CD4-positive, alpha-beta T cell treated with Interferon gamma for 1 hour (primary cell): ENCODE measurements around the gene TNNT1.
"Not testable (repeated sequence)": the region's sequence is repeated elsewhere in the genome, so short reads cannot be mapped to it uniquely, and the experiment has no call there.

Experiments used
- DNase-seq: peaks from one replicate; pipeline ENCODE4 v3.0.0-alpha.2; 2020

The TNNT1 gene

GRCh38 chr19:55166530-55167268, 17.7 kb upstream of the TNNT1 start, which contains the start of gene DNAAF3:
Gene DNAAF3, minus strand, starts transcription at chr19:55166613. Its CDS starts 200 bp downstream, at chr19:55166413.
- DNase-seq, result peak; percentile 85

- DNase-seq, result peak; percentile 64
Measured at GRCh38 chr19:55165952-55166529, 17.0 kb upstream of the TNNT1 start.

- no peak for DNase-seq
Measured at GRCh38 chr19:55161571-55162322, 12.7 kb upstream of the TNNT1 start.

GRCh38 chr19:55160986-55161365, 12.0 kb upstream of the TNNT1 start:
- DNase-seq, result no peak

- peak; percentile 87 for DNase-seq
Measured at GRCh38 chr19:55160128-55160985, 11.4 kb upstream of the TNNT1 start.

DNA sequence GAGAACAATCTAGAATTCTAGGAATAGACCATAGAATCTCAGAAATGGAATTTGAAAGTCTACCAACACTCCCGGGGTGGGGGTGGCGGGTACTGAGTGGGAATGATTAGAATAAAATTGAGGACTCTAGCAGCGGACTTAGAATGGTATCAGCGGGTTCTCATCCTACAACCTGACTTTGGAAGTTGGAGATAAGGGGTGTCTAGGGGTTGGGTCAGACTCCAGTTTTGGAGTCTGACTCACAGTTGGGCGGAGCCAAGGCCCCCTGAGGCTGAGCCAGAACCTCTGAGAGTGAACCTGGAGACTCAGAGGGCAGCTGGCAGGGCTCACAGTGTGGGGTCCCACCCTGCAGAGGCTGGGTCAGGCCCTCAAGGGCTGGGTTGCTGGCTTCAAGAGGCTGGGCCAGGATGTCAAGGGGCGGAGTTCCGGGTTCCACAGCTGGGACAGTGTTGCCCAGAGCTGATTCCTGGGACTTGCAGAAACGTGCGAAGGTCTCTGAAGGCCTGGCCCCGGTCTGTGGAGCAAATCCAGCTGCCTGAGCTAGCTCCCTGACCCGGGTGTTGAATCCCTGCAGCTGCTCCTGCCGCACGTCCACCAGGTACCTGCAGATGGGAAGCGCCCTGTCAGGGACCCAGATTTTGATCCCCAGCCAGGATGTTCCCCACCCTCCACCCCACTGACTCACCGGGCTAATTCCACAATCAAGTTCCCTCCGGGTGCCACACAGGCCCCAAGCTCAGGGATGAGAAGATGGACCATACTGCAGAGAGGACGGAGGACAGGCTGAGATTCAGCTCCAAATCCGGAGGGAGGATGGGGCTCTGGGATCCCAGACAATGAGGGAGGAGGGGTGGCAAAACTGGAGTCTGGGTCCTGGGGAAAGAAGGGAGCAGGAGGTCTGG, 10.1 kb upstream of the TNNT1 start:
- no peak for DNase-seq

DNA sequence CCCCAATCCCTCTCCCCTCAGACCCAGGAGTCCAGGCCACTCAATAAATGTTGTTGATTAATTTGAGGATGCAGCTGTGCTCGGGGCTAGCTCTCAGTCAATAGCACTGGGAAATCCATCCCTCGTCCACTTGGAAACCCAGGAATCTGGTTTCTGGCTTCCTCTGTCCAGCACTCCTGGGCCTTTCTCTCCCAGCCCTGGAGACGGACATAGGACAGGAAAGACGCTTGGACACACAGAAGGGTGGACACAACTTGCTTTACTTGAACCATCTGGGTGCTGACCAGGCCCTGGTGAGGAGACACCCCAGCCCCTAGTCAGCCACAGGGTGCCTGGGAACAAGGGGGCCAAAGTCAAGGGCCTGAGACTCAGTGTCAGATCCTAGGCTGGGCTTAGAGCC, 9.4 kb upstream of the TNNT1 start:
- no peak for DNase-seq

DNA sequence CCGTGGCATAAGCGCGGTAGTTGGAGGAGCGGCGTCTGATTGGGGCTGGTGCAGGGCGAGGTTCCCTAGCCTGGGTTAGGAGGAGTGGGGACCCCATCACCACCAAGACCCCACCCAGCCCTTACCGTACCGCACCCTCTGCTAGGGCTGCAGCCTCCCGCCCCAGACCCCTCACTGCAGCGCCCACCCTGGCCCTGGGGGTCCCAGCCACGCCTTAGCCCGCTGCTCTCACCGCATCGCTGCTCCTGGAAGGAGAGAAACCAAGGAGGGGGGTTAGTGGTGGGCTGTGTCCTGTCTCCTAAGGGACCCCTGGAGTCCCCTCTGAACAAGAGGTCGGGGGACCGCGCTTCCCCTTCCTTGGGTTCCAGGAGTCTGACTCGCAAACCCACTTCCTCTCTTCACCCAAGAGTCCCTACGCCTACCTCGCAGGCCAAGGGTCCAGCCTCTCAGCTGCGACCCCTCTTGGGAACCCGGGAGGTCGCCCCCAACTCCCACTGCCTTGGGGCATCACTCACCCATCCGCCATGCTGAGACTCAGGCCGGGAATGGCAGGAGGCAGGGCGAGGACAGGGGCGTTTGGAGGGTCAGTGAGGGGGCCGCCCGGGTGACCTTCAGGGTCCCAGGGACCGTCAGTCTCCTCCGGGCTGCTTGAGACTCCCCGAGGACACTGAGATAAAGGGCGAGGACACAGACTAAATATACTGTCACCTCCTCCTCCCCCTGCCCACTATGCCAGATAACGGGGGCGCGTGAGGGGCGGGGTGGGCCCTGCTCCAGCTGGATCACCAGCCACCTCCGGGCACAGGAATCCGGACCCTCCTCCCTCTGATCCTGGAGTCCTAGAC, 8.3 kb upstream of the TNNT1 start, which contains the start of gene TNNI3:
TNNI3 (minus strand) TSS at position 669 of the 845 bp plus-strand sequence; CDS start at position 526, 143 bp downstream.
- no peak for DNase-seq

GRCh38 chr19:55156202-55157063, 7.4 kb upstream of the TNNT1 start:
- peak; percentile 21 for DNase-seq

DNA sequence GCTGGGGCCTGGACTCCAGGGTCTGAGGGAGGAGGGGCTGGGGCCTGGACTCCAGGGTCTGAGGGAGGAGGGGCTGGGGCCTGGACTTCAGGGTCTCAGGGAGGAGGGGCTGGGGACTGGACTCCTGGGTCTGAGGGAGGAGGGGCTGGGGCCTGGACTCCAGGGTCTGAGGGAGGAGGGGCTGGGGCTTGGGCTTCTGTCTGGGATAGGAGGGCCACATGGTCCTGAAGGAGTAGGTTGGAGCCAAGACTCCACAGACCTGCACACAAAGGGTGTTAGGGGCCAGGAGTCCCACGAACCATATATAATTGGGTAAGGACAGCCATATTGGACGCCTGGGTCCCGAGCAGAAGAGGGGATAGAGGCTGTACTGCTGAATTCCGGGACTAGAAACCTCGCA, 6.8 kb upstream of the TNNT1 start:
- not testable (repeated sequence) for DNase-seq

GRCh38 chr19:55153652-55154264, 4.8 kb upstream of the TNNT1 start:
- no peak for DNase-seq

GRCh38 chr19:55152017-55152416, 3.0 kb upstream of the TNNT1 start:
- DNase-seq, result no peak

- no peak for DNase-seq
Measured at GRCh38 chr19:55147545-55148251, 1.3 kb downstream of the TNNT1 start.

- DNase-seq, result no peak
Measured at GRCh38 chr19:55146705-55147273, 2.2 kb downstream of the TNNT1 start.

- DNase-seq, result no peak
Measured at GRCh38 chr19:55146078-55146704, 2.8 kb downstream of the TNNT1 start.

GRCh38 chr19:55145232-55145631, 3.8 kb downstream of the TNNT1 start:
- DNase-seq, result no peak

DNA sequence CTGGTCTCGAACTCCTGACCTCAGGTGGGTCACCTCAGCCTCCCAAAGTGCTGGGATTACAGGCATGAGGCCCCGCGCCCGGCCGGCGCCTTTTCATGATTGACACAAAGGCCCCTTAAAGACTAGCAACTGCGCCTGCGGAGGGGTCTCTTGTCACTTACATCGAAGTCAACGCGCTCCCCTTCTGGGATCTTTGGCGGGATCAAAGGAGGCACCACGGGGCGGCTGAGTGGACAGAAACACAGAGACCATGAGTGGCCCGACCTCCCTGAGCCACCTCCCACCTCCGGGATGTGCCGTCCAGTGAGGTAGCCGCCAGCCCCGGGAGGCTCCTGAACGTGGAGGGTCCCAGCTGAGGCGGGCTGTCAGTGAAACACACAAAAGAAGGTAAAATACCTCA, 7.3 kb downstream of the TNNT1 start:
- DNase-seq, result no peak

DNA sequence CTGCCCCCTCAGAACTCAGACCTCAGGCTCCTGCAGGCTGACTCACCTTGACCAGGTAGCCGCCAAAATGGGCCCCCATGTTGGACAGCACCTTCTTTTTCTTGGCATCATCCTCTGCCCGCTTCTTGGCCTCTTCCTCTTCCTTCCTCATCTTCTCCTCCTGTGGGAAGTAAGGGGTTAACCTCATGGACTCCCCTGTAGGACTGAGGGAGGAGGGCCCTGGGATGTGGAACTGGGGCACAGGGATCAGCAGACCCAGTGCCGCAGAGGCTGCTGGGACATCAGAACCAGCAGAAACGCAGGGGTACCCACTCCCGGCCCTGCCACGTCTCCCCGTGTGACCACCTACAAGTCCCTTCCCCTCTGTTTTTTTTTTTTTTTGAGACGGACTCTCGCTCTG, 11.1 kb downstream of the TNNT1 start:
- DNase-seq, result no peak
